ENCODE data around the gene UGT1A8.

The UGT1A8 gene

GRCh38 chr2:233810385-233810784 is 193.0 kb downstream of the UGT1A8 start:
- Histone ChIP-seq H3K4me1 (ENCODE audit: control insufficient read depth, insufficient read depth, low read length) (no peaks in the 10 kb centered on the region), H3K36me3 (ENCODE audit: insufficient read depth, low read length) (no peaks in the 10 kb centered on the region), H3K4me3 (ENCODE audit: low read length) (no peak overlapping the region), H3K4me2 (ENCODE audit: low read length) (no peak overlapping the region), H3K27me3 (ENCODE audit: control insufficient read depth, insufficient read depth, low read length) (peaks cover 20% of the 10 kb centered on the region), H3K9me3 (replicated peaks; ENCODE audit: low read length) (no peaks in the 10 kb centered on the region), H3K9ac (ENCODE audit: low read depth, low read length) (no peak overlapping the region)

GRCh38 chr2:233811087-233811486 is 193.7 kb downstream of the UGT1A8 start:
- Histone ChIP-seq H3K9ac (ENCODE audit: low read depth, low read length) (no peak overlapping the region), H3K4me3 (ENCODE audit: low read length) (no peak overlapping the region), H3K4me1 (ENCODE audit: control insufficient read depth, insufficient read depth, low read length) (no peaks in the 10 kb centered on the region), H3K9me3 (replicated peaks; ENCODE audit: low read length) (no peaks in the 10 kb centered on the region), H3K27me3 (ENCODE audit: control insufficient read depth, insufficient read depth, low read length) (peaks cover 27% of the 10 kb centered on the region), H3K36me3 (ENCODE audit: insufficient read depth, low read length) (no peaks in the 10 kb centered on the region), H3K4me2 (ENCODE audit: low read length) (no peak overlapping the region)

- no peak overlapping the region for H3K9ac ChIP-seq (ENCODE audit: low read depth, low read length)
- H3K4me2 ChIP-seq (ENCODE audit: low read length), result no peak overlapping the region
- H3K4me1 ChIP-seq (ENCODE audit: control insufficient read depth, insufficient read depth, low read length), result no peaks in the 10 kb centered on the region
- H3K36me3 ChIP-seq (ENCODE audit: insufficient read depth, low read length), result no peaks in the 10 kb centered on the region
- peaks cover 31% of the 10 kb centered on the region for H3K27me3 ChIP-seq (ENCODE audit: control insufficient read depth, insufficient read depth, low read length)
- H3K4me3 ChIP-seq (ENCODE audit: low read length), result no peak overlapping the region
- H3K9me3 ChIP-seq (replicated peaks; ENCODE audit: low read length), result no peaks in the 10 kb centered on the region
These were observed 194.3 kb downstream of the UGT1A8 start for GRCh38 chr2:233811732-233812131.

GRCh38 chr2:233813236-233814055 is 196.0 kb downstream of the UGT1A8 start:
- Histone ChIP-seq H3K4me2 (ENCODE audit: low read length) (no peak overlapping the region), H3K4me3 (ENCODE audit: low read length) (no peak overlapping the region), H3K4me1 (ENCODE audit: control insufficient read depth, insufficient read depth, low read length) (no peaks in the 10 kb centered on the region), H3K36me3 (ENCODE audit: insufficient read depth, low read length) (no peaks in the 10 kb centered on the region), H3K27me3 (ENCODE audit: control insufficient read depth, insufficient read depth, low read length) (peaks cover 26% of the 10 kb centered on the region), H3K9me3 (replicated peaks; ENCODE audit: low read length) (no peaks in the 10 kb centered on the region), H3K9ac (ENCODE audit: low read depth, low read length) (no peak overlapping the region)

GRCh38 chr2:233814056-233814835 is 196.8 kb downstream of the UGT1A8 start:
- Histone ChIP-seq H3K4me1 (ENCODE audit: control insufficient read depth, insufficient read depth, low read length) (no peaks in the 10 kb centered on the region), H3K4me2 (ENCODE audit: low read length) (no peak overlapping the region), H3K9me3 (replicated peaks; ENCODE audit: low read length) (no peaks in the 10 kb centered on the region), H3K27me3 (ENCODE audit: control insufficient read depth, insufficient read depth, low read length) (peaks cover 23% of the 10 kb centered on the region), H3K4me3 (ENCODE audit: low read length) (no peak overlapping the region), H3K9ac (ENCODE audit: low read depth, low read length) (no peak overlapping the region), H3K36me3 (ENCODE audit: insufficient read depth, low read length) (no peaks in the 10 kb centered on the region)

GRCh38 chr2:233815861-233816260 is 198.4 kb downstream of the UGT1A8 start:
- Histone ChIP-seq H3K4me1 (ENCODE audit: control insufficient read depth, insufficient read depth, low read length) (no peaks in the 10 kb centered on the region), H3K4me3 (ENCODE audit: low read length) (no peak overlapping the region), H3K4me2 (ENCODE audit: low read length) (no peak overlapping the region), H3K27me3 (ENCODE audit: control insufficient read depth, insufficient read depth, low read length) (peaks cover 20% of the 10 kb centered on the region), H3K9ac (ENCODE audit: low read depth, low read length) (no peak overlapping the region), H3K36me3 (ENCODE audit: insufficient read depth, low read length) (no peaks in the 10 kb centered on the region), H3K9me3 (replicated peaks; ENCODE audit: low read length) (no peaks in the 10 kb centered on the region)

- H3K27me3 ChIP-seq (ENCODE audit: control insufficient read depth, insufficient read depth, low read length), result peaks cover 23% of the 10 kb centered on the region
- no peak overlapping the region for H3K9ac ChIP-seq (ENCODE audit: low read depth, low read length)
- no peaks in the 10 kb centered on the region for H3K36me3 ChIP-seq (ENCODE audit: insufficient read depth, low read length)
- H3K4me2 ChIP-seq (ENCODE audit: low read length), result no peak overlapping the region
- H3K4me3 ChIP-seq (ENCODE audit: low read length), result no peak overlapping the region
- H3K4me1 ChIP-seq (ENCODE audit: control insufficient read depth, insufficient read depth, low read length), result no peaks in the 10 kb centered on the region
- no peaks in the 10 kb centered on the region for H3K9me3 ChIP-seq (replicated peaks; ENCODE audit: low read length)
These were observed 198.9 kb downstream of the UGT1A8 start for GRCh38 chr2:233816334-233816733.

- Histone ChIP-seq H3K36me3 (ENCODE audit: insufficient read depth, low read length) (no peaks in the 10 kb centered on the region), H3K4me2 (ENCODE audit: low read length) (no peak overlapping the region), H3K4me3 (ENCODE audit: low read length) (no peak overlapping the region), H3K9ac (ENCODE audit: low read depth, low read length) (no peak overlapping the region), H3K4me1 (ENCODE audit: control insufficient read depth, insufficient read depth, low read length) (no peaks in the 10 kb centered on the region), H3K9me3 (replicated peaks; ENCODE audit: low read length) (no peaks in the 10 kb centered on the region), H3K27me3 (ENCODE audit: control insufficient read depth, insufficient read depth, low read length) (peaks cover 25% of the 10 kb centered on the region)
These were observed 199.3 kb downstream of the UGT1A8 start for GRCh38 chr2:233816771-233817170.

- Histone ChIP-seq H3K4me1 (ENCODE audit: control insufficient read depth, insufficient read depth, low read length) (no peaks in the 10 kb centered on the region), H3K9ac (ENCODE audit: low read depth, low read length) (no peak overlapping the region), H3K27me3 (ENCODE audit: control insufficient read depth, insufficient read depth, low read length) (peaks cover 25% of the 10 kb centered on the region), H3K4me2 (ENCODE audit: low read length) (no peak overlapping the region), H3K4me3 (ENCODE audit: low read length) (no peak overlapping the region), H3K9me3 (replicated peaks; ENCODE audit: low read length) (no peaks in the 10 kb centered on the region), H3K36me3 (ENCODE audit: insufficient read depth, low read length) (no peaks in the 10 kb centered on the region)
These were observed 200.0 kb downstream of the UGT1A8 start for GRCh38 chr2:233817361-233817911.

GRCh38 chr2:233817995-233818638 is 200.7 kb downstream of the UGT1A8 start:
- H3K9me3 ChIP-seq (replicated peaks; ENCODE audit: low read length), result no peaks in the 10 kb centered on the region
- H3K4me2 ChIP-seq (ENCODE audit: low read length), result no peak overlapping the region
- no peak overlapping the region for H3K4me3 ChIP-seq (ENCODE audit: low read length)
- H3K4me1 ChIP-seq (ENCODE audit: control insufficient read depth, insufficient read depth, low read length), result no peaks in the 10 kb centered on the region
- H3K27me3 ChIP-seq (ENCODE audit: control insufficient read depth, insufficient read depth, low read length), result peaks cover 25% of the 10 kb centered on the region
- H3K9ac ChIP-seq (ENCODE audit: low read depth, low read length), result no peak overlapping the region
- H3K36me3 ChIP-seq (ENCODE audit: insufficient read depth, low read length), result no peaks in the 10 kb centered on the region
